Natural killer cell (primary cell): ENCODE results near the gene CACNA2D4. TPM values are rescaled to one million over a fixed set of nuclear protein-coding genes. Genes with fewer than 3 reads are reported as not detected.

ENCODE experiments used
- ATAC-seq, 3 donors: fragments of 150-1000 bp in 2 of 3; fragments of 200-7000 bp in 1 of 3; cut with Tn5 transposase; 1 replicate in 1 of 3; 2 replicates in 2 of 3; pipeline ENCODE4 v1.10.0; 2021; ENCODE audit warnings: mild to moderate bottlenecking in 2 of 3, moderate library complexity in 2 of 3
- DNase-seq, 2 donors: peaks; one replicate each; pipeline versions ENCODE4 v3.0.0 to v3.0.0-alpha.2; 2013 to 2021; ENCODE audit warnings: mixed read lengths in 1 of 2
- H3K27ac ChIP-seq: one replicate; pipeline ENCODE4 v1.5.1; 2013; ENCODE audit warnings: mild to moderate bottlenecking, low read length
- H3K27me3 ChIP-seq: one replicate; pipeline ENCODE4 v1.6.1; 2013; ENCODE audit warnings: low read length; ENCODE audit not compliant: control insufficient read depth, insufficient read depth
- H3K36me3 ChIP-seq: one replicate; pipeline ENCODE4 v1.6.1; 2013; ENCODE audit warnings: low read length; ENCODE audit not compliant: control insufficient read depth, insufficient read depth
- H3K4me1 ChIP-seq: one replicate; pipeline ENCODE4 v1.6.1; 2013; ENCODE audit warnings: low read length; ENCODE audit not compliant: control insufficient read depth, insufficient read depth
- H3K4me3 ChIP-seq: one replicate; pipeline ENCODE4 v1.5.1; 2013; ENCODE audit warnings: low read length
- H3K9me3 ChIP-seq: one replicate; pipeline ENCODE4 v1.6.1; 2013; ENCODE audit warnings: low read length; ENCODE audit not compliant: control insufficient read depth, insufficient read depth
- H3K27ac Mint-ChIP-seq, 2 donors: one replicate each; pipeline ENCODE4 v1.8.0; 2022; ENCODE audit warnings: mild to moderate bottlenecking in 2 of 2, mixed read lengths in 2 of 2, moderate library complexity in 1 of 2
- H3K27me3 Mint-ChIP-seq, 2 donors: one replicate each; pipeline ENCODE4 v1.8.0; 2022; ENCODE audit warnings: low read depth in 2 of 2, mixed read lengths in 2 of 2
- H3K36me3 Mint-ChIP-seq: one replicate; pipeline ENCODE4 v1.8.0; 2022; ENCODE audit warnings: mixed read lengths
- H3K4me1 Mint-ChIP-seq, 2 donors: one replicate each; pipeline ENCODE4 v1.8.0; 2022; ENCODE audit warnings: mixed read lengths in 2 of 2
- H3K4me3 Mint-ChIP-seq: one replicate; pipeline ENCODE4 v1.8.0; 2022; ENCODE audit warnings: mild to moderate bottlenecking, moderate library complexity, mixed read lengths
- H3K9me3 Mint-ChIP-seq, 2 donors: one replicate each; pipeline ENCODE4 v1.8.0; 2022; ENCODE audit warnings: mixed read lengths in 2 of 2
- CTCF ChIP-seq: fragments of 200-600 bp; IDR thresholded peaks from one replicate; pipeline ENCODE4 v1.8.0; 2022; ENCODE audit warnings: antibody characterized with exemption
- WGBS: methylation state at CpG from one replicate; pipeline ENCODE4 v1.1.7; 2013; ENCODE audit warnings: missing lambda C conversion rate; ENCODE audit not compliant: insufficient coverage; 5-methylcytosine and 5-hydroxymethylcytosine counted together
- intact Hi-C: fragments of 100-400 bp; cut with micrococcal nuclease; formaldehyde crosslinking; loops from one replicate; pipeline ENCODE4 v1.14.2; 2022
- total RNA-seq, 4 donors: library from RNA; stranded (reverse); fragments of 120-200 nt in 1 of 4; gene quantifications; one replicate each; pipeline versions ENCODE4 v1.2.3 to v1.2.4, GENCODE V29; 2013 to 2022

CACNA2D4 gene
- total RNA-seq, 3 donors from 2014 or later (not counting 1 experiment from before 2014, with no cell fraction given) = 26.5 to 49.6 (median 34.9) TPM

DNA sequence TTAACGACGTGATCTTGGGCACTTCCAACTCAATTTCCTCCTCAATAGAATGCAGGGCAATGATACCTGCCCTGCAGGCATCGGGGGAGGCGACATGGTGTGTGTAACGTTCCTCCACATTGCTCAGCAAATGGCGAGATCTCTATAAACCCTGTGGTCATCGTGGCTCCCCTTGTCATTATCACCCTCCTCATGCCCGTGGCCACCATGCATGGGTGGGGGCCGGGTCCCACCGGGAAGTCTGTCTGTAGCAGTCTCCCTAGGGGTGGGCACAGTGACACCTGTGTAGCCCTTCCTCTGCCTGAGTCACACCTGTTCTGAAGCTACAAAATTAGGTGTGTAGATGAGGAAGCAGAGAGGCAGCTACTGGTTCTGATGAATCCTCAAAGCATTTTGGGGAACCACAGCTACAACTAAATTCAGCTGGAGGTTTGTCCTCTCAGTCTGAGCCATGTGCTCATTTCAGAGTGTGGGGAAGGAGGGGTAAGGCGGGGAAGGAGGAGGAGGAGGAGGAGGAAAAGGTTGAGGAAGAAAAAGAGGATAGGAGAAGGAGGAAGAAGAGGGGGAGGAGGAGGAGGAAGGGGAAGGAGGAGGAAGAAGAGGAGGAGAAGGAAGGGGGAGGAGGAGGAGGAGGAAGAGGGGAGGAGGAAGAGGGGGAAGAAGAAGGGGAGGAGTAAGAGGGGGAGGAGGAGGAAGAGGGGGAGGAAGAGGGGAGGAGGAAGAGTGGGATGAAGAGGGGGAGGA, 11.0 kb upstream of the CACNA2D4 start:
- ATAC-seq (no peak), DNase-seq (no peak)
- H3K4me1 ChIP-seq = peaks cover 29% of the 10 kb centered on the region
- H3K4me3 ChIP-seq = no peak overlapping the region
- TF ChIP-seq CTCF = no peak
- intact Hi-C loops = no loop called here
- whole genome bisulfite sequencing = 53% methylated on average over 11 of the region's 11 CpGs
- no peaks in the 10 kb centered on the region for H3K9me3 Mint-ChIP-seq
- no peaks in the 10 kb centered on the region for H3K36me3 Mint-ChIP-seq
- H3K4me3 Mint-ChIP-seq = no peak overlapping the region
- no peaks in the 10 kb centered on the region for H3K36me3 ChIP-seq
- H3K27ac ChIP-seq = no peak overlapping the region
- peaks cover 16 to 37% of the 10 kb centered on the region in 2 donors for H3K4me1 Mint-ChIP-seq
- no peaks in the 10 kb centered on the region for H3K27me3 ChIP-seq
- H3K27ac Mint-ChIP-seq = no peak overlapping the region
- peaks cover 0 to 9% of the 10 kb centered on the region in 2 donors for H3K27me3 Mint-ChIP-seq
- H3K9me3 ChIP-seq = no peaks in the 10 kb centered on the region

DNA sequence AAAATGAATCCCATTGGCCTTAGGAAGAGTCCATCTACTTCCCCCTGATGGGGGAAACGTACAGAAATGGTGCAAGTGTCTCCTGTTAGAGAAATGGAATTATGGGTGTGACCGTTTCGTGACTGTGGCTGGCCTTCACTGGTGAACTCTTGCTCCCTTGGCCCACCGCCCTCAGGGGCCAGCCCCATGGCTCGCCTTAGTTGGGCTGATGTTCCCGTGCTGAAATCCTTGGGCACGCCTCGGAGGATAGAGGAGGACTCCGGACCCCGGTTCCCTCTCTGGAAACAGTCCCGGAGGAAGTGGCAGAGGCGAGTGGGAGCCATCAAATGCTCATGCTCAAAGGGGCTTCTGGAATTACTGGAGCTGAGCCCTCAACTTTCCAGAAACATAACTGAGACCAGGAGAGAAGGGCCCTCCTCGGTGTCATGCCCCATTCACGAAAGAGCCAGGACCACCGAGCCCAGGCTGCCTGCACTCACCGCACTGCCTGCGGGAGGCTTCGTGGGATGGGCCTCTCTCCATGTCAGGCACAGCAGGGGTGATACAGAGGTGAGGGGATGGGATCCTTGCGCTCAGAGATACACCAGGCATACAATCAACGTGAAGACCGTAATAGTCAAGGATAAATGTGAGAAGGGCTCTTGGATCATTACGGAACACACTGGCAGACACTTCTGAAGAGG, 10.1 kb upstream of the CACNA2D4 start:
- no peaks in the 10 kb centered on the region for H3K27me3 ChIP-seq
- intact Hi-C loops = no loop called here
- H3K36me3 ChIP-seq = no peaks in the 10 kb centered on the region
- H3K27me3 Mint-ChIP-seq = peaks cover 0 to 10% of the 10 kb centered on the region in 2 donors
- H3K4me3 ChIP-seq = no peak overlapping the region
- no peak for TF ChIP-seq CTCF
- ATAC-seq (no peak), DNase-seq (no peak)
- H3K9me3 Mint-ChIP-seq = no peaks in the 10 kb centered on the region
- H3K9me3 ChIP-seq = no peaks in the 10 kb centered on the region
- no peaks in the 10 kb centered on the region for H3K36me3 Mint-ChIP-seq
- peaks cover 29% of the 10 kb centered on the region for H3K4me1 ChIP-seq
- H3K4me1 Mint-ChIP-seq = peaks cover 16 to 38% of the 10 kb centered on the region in 2 donors
- H3K4me3 Mint-ChIP-seq = no peak overlapping the region
- 92% methylated on average over 22 of the region's 22 CpGs for WGBS
- H3K27ac ChIP-seq = no peak overlapping the region
- no peak overlapping the region for H3K27ac Mint-ChIP-seq

GRCh38 chr12:1927751-1928351, 9.4 kb upstream of the CACNA2D4 start:
- Histone ChIP-seq H3K27ac (no peak overlapping the region), H3K4me3 (no peak overlapping the region), H3K9me3 (no peaks in the 10 kb centered on the region), H3K27me3 (no peaks in the 10 kb centered on the region), H3K4me1 (peaks cover 25% of the 10 kb centered on the region), H3K36me3 (no peaks in the 10 kb centered on the region)
- intact Hi-C loops = no loop called here
- DNase-seq (no peak), ATAC-seq (no peak)
- Mint-ChIP-seq H3K9me3 (no peaks in the 10 kb centered on the region), H3K27ac (no peak overlapping the region), H3K27me3 (peaks cover 0 to 10% of the 10 kb centered on the region in 2 donors), H3K4me1 (peaks cover 16 to 38% of the 10 kb centered on the region in 2 donors), H3K4me3 (no peak overlapping the region), H3K36me3 (no peaks in the 10 kb centered on the region)
- 91% methylated on average over 15 of the region's 15 CpGs for WGBS
- TF ChIP-seq CTCF = no peak
